Pancreas (tissue), 10 donors: ENCODE results near the gene SEC63. TPM values are rescaled to one million over a fixed set of nuclear protein-coding genes. Genes with fewer than 3 reads are reported as not detected.
"Not testable (repeated sequence)": the region's sequence is repeated elsewhere in the genome, so short reads cannot be mapped to it uniquely, and the experiment has no call there.

Source experiments
- ATAC-seq, 4 donors: fragments of 200-7000 bp; cut with Tn5 transposase; one replicate each; pipeline versions ENCODE4 v1.8.0 to v1.9.1; 2020; ENCODE audit warnings: mild to moderate bottlenecking in 4 of 4, moderate library complexity in 4 of 4
- DNase-seq, 6 donors: peaks; one replicate each; pipeline ENCODE4 v3.0.0-alpha.2; 2020
- FAIRE-seq: peaks from 2 replicates; lab custom pipeline; 2012; peaks lifted over from hg19 to GRCh38; lab: Jason Lieb, UNC
- H3K27ac ChIP-seq, 4 donors: fragments of 200-600 bp; sonication (generic); 1 replicate in 3 of 4; 2 replicates in 1 of 4; pipeline versions ENCODE4 v1.5.0 to v1.8.0; 2020
- H3K27me3 ChIP-seq, 4 donors: fragments of 200-600 bp; one replicate each; pipeline ENCODE4 v1.8.0; 2021
- H3K36me3 ChIP-seq, 3 donors: fragments of 200-600 bp; sonication (generic) in 1 of 3; one replicate each; pipeline versions ENCODE4 v1.5.0 to v1.8.0; 2020 to 2021
- H3K4me1 ChIP-seq, 3 donors: fragments of 200-600 bp; one replicate each; pipeline ENCODE4 v1.8.0; 2021
- H3K4me3 ChIP-seq, 4 donors: fragments of 200-600 bp; sonication (generic) in 2 of 4; one replicate each; pipeline versions ENCODE4 v1.5.0 to v1.8.0; 2020 to 2021
- H3K9me3 ChIP-seq, 4 donors: fragments of 200-600 bp; one replicate each; pipeline ENCODE4 v1.8.0; 2021
- WGBS, 2 donors: extraction: QIAGEN DNeasy Blood & Tissue Kit; methylation state at CpG; one replicate each; pipeline ENCODE4 v1.1.7; 2013; 5-methylcytosine and 5-hydroxymethylcytosine counted together
- intact Hi-C, 3 donors: fragments of 100-400 bp; cut with DNase I; formaldehyde crosslinking; loops; one replicate each; pipeline versions ENCODE4 v1.11.1 to v1.14.2; 2022
- polyA plus RNA-seq, 2 donors: library from polyadenylated mRNA; stranded (reverse); fragments of 200-250 nt; gene quantifications; one replicate each; pipeline ENCODE4 v1.2.3, GENCODE V29; 2013
- total RNA-seq, 6 donors: library from RNA; stranded (reverse); fragmentation: NEBNext Ultra II Directional in 4 of 6; extraction: Animal tissue kit (Norgen Biotek cat#: 25700) in 4 of 6; gene quantifications; one replicate each; pipeline versions ENCODE4 v1.2.1 to v1.2.4, GENCODE V29; 2021 to 2023
- TF ChIP-seq, protein P1 (sequence below), 4 donors: fragments of 200-600 bp; sonication (generic) in 3 of 4; IDR thresholded peaks; one replicate each; pipeline versions ENCODE4 v1.5.0 to v1.8.0; 2021; ENCODE audit warnings: antibody characterized with exemption in 4 of 4
- donor health status: healthy with polysubstance abuse.
- donor health status: DM: no; HTN: no; CAD: no; lungs with moderate emphysema.
- donor health status: DM: no; HTN: no; CAD: no.
- donor health status: control.
- donor health status: control.
- donor health status: Bipolar disorder and iron deficiency.
- donor health status: DM: yes; HTN: yes; CAD: no.
- donor health status: DM: no; HTN: no; CAD: no.
- donor health status: DM: no; HTN: no; CAD: no.
- donor health status: DM: yes; HTN: yes; CAD: no.

SEC63 gene
- total and polyA plus RNA-seq, 8 donors, result 34.4 to 146 (median 115) TPM

DNA sequence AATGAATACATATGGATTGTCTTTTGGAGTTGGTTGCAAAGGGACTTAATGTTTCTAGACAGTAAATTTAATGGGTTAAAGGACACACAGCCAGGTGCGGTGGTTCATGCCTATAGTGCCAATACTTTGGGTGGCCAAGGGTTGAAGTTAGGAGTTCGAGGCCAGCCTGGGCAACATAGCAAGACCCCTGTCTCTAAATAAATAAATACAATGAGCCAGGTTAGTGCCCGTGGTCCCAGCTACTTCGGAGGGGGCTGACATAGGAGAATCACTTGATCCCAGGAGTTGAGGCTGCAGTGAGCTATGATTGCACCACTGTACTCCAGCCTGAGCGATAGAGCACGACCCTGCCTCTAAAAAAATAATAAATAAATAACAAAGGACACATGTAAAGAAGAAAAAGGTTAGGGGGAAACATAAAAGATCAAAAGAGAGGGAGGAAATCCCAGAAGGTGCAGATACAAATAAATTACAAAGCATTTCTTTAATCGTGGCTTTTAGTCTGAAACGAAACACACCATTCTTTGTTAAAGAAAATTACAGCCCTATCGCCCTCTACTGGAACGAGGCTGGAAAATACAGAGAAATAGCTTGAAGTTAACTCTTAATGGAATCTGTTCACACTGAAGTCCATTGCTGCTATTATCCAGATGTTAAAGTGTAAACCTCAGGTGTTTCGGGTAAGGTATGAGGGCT is 91.3 kb downstream of the SEC63 start:
- no peaks in the 10 kb centered on the region for H3K4me1 ChIP-seq
- H3K27me3 ChIP-seq, result no peaks in the 10 kb centered on the region
- intact Hi-C loops, result no loop called here
- TF ChIP-seq, protein P1, sequence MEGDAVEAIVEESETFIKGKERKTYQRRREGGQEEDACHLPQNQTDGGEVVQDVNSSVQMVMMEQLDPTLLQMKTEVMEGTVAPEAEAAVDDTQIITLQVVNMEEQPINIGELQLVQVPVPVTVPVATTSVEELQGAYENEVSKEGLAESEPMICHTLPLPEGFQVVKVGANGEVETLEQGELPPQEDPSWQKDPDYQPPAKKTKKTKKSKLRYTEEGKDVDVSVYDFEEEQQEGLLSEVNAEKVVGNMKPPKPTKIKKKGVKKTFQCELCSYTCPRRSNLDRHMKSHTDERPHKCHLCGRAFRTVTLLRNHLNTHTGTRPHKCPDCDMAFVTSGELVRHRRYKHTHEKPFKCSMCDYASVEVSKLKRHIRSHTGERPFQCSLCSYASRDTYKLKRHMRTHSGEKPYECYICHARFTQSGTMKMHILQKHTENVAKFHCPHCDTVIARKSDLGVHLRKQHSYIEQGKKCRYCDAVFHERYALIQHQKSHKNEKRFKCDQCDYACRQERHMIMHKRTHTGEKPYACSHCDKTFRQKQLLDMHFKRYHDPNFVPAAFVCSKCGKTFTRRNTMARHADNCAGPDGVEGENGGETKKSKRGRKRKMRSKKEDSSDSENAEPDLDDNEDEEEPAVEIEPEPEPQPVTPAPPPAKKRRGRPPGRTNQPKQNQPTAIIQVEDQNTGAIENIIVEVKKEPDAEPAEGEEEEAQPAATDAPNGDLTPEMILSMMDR (IDR thresholded peaks at IDR 0.05), result peak in 3 of 4 donors; percentile 17 to 35 (median 23)
- DNase-seq (no peak), ATAC-seq (peak; percentile 39 to 81 (median 74)), FAIRE-seq (no peak)
- H3K27ac ChIP-seq, result no peak overlapping the region
- WGBS, 2 donors, result 43 to 54% methylated on average over 11 of the region's 11 CpGs
- no peaks in the 10 kb centered on the region for H3K9me3 ChIP-seq
- no peak overlapping the region for H3K4me3 ChIP-seq
- peaks cover 2 to 8% (median 5%) of the 10 kb centered on the region in 3 donors for H3K36me3 ChIP-seq

DNA sequence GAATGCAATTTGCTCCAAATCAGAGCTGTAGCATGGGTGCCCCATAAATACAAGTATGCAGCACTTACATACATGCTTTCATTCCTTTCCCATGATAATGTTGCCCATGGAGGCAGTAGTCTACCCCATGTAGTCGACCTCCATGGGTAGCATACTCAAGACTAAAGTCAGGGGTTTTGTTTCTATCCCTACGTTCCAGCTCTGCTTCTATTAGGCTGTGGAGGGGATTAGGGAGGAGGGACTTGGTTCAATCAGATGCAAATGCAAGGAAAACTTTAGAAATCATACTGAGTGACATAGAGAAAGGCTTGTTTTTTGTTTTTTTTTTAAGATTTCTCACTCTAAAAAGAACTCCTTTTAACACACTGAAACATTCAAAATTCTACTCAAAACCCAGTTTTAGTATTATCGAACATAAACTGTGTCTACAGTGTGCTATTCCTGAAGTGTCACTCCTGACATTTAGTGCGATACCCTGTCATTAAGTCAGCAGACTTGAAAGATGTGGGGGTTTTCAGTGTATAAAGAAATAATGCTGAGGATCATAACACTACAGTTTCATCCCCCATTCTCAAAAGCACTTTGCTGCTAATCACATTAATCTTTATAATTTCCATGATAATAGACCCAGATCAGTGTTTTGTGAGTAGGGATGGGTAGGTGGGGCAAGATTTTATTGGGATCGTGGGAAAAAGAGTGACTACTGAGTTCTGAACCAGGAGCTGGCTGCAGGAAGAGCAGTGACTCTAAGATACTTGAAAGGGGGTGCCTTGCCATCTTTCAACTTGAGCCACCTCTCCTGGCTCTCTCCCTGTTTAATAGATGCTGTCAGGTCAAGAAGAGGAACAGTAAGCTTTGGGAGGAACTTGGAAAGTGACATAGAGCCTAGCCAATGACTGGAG is 93.5 kb downstream of the SEC63 start:
- H3K27ac ChIP-seq, result no peak overlapping the region
- 64 to 73% methylated on average over 5 of the region's 5 CpGs for WGBS, 2 donors
- intact Hi-C loops, result no loop called here
- no peaks in the 10 kb centered on the region for H3K4me1 ChIP-seq
- ATAC-seq, result no peak
- no peak for DNase-seq
- no peaks in the 10 kb centered on the region for H3K36me3 ChIP-seq
- H3K9me3 ChIP-seq, result no peaks in the 10 kb centered on the region
- FAIRE-seq, result no peak
- no peak overlapping the region for H3K4me3 ChIP-seq
- no peaks in the 10 kb centered on the region for H3K27me3 ChIP-seq
- TF ChIP-seq, protein P1 (IDR thresholded peaks at IDR 0.05), result no peak

GRCh38 chr6:107862383-107862782 is 95.6 kb downstream of the SEC63 start:
- Histone ChIP-seq H3K27ac (no peak overlapping the region), H3K4me1 (no peaks in the 10 kb centered on the region), H3K4me3 (no peak overlapping the region), H3K9me3 (no peaks in the 10 kb centered on the region), H3K36me3 (no peaks in the 10 kb centered on the region), H3K27me3 (no peaks in the 10 kb centered on the region)
- TF ChIP-seq, protein P1 (IDR thresholded peaks at IDR 0.05), result no peak
- intact Hi-C loops, result no loop called here
- DNase-seq (no peak), ATAC-seq (no peak), FAIRE-seq (no peak)

DNA sequence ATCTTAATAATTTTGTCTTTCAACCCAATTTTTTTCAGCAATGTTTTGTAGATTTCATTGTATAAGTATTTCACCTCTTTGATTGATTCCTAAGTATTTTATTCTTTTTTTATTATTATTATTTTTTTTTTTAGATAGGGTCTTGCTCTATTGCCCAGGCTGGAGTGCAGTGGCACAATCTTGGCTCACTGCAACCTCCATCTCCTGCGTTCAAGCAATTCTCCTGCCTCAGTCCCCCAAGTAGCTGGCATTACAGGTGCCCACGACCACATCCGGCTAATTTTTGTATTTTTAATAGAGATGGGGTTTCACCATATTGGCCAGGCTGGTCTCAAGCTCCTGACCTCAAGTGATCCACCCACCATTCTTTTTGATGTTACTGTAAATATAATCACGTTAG is 97.0 kb downstream of the SEC63 start:
- H3K9me3 ChIP-seq, H3K27me3 ChIP-seq, H3K4me3 ChIP-seq, ATAC-seq, FAIRE-seq, H3K4me1 ChIP-seq, DNase-seq, intact Hi-C loops, H3K36me3 ChIP-seq, H3K27ac ChIP-seq: not testable (repeated sequence)
- 79 to 92% methylated on average over 4 of the region's 4 CpGs for WGBS, 2 donors

GRCh38 chr6:107860144-107860543 is 97.9 kb downstream of the SEC63 start:
- H3K4me3 ChIP-seq, DNase-seq, FAIRE-seq, intact Hi-C loops, H3K4me1 ChIP-seq, H3K27me3 ChIP-seq, H3K27ac ChIP-seq, H3K36me3 ChIP-seq, ATAC-seq, H3K9me3 ChIP-seq: not testable (repeated sequence)
- WGBS, 2 donors, result 59 to 60% methylated on average over 18 of the region's 18 CpGs
